VCaP (cell line): ENCODE data around the gene PLAAT5.

Experiments used
- H3K27ac ChIP-seq: fragments of 450-650 bp; 2 replicates; pipeline ENCODE4 v1.5.1; 2017
- TF ChIP-seq, protein P1 (sequence below): fragments of 450-650 bp; conservative IDR thresholded peaks from 2 replicates; pipeline ENCODE4 v1.5.1; 2017; ENCODE audit warnings: mild to moderate bottlenecking, moderate library complexity

The PLAAT5 gene

DNA sequence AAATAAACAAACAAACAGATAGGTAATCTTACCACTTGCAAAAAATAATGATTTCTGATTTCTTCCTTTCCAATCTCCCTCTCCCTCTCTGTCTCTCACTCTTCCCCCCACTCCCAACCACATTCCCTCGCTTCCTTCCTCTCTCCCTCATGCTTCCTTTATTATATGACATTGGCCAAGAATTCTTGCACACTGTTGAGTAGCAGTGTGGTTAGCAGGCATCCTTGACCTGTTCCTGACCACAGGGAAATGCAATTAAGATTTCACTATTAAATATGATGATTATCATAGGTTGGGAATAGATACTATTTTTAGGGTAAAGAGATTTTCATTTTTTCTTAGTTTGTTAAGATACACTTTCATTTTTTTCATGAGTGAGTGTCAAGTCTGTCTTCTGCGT, 30.9 kb upstream of the PLAAT5 start:
- TF ChIP-seq, protein P1, sequence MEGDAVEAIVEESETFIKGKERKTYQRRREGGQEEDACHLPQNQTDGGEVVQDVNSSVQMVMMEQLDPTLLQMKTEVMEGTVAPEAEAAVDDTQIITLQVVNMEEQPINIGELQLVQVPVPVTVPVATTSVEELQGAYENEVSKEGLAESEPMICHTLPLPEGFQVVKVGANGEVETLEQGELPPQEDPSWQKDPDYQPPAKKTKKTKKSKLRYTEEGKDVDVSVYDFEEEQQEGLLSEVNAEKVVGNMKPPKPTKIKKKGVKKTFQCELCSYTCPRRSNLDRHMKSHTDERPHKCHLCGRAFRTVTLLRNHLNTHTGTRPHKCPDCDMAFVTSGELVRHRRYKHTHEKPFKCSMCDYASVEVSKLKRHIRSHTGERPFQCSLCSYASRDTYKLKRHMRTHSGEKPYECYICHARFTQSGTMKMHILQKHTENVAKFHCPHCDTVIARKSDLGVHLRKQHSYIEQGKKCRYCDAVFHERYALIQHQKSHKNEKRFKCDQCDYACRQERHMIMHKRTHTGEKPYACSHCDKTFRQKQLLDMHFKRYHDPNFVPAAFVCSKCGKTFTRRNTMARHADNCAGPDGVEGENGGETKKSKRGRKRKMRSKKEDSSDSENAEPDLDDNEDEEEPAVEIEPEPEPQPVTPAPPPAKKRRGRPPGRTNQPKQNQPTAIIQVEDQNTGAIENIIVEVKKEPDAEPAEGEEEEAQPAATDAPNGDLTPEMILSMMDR, result no peak
- H3K27ac ChIP-seq, result no peak overlapping the region

DNA sequence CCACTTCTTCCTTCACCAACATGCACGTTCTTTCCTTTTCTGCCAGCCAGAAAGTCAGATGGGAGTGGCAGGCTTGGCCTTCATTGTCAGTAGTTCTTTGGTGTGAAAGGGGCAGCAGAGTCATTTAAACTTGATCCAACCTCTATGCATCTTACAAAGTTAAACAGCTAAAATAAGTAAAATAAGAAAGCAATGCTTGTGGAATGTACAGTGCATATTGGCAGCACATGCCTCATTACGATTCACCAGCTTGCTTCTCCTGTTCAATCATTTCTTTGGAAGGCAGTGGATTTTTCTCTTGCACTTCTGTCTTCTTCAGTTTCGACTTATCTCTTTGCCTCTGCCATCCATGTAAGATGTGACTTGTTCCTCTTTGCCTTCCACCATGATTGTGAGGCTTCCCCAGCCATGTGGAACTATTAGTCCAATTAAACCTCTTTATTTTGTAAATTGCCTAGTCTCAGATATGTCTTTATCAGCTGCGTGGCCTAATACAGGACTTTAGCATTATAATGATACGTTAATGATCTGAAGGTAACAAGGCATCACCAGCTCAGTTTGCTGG, 29.7 kb upstream of the PLAAT5 start:
- no peak overlapping the region for H3K27ac ChIP-seq
- TF ChIP-seq, protein P1, result no peak

DNA sequence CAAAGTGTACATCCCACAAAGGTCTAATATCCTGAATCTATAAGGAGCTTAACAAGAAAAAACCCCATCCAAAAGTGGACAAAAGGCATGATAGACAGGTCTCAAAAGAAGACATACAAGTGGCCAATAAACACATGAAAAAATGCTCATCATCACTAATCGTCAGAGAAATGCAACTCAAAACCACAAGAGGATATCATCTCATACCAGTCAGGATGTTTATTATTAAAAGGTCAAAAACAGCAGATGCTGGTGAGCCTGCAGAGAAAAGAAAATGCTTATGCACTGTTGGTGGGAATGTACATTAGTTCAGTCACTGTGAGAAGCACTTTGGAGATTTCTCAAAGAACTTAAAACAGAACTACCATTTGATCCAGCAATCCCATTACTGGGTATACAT, 27.6 kb upstream of the PLAAT5 start:
- H3K27ac ChIP-seq, result no peak overlapping the region
- TF ChIP-seq, protein P1, result no peak

DNA sequence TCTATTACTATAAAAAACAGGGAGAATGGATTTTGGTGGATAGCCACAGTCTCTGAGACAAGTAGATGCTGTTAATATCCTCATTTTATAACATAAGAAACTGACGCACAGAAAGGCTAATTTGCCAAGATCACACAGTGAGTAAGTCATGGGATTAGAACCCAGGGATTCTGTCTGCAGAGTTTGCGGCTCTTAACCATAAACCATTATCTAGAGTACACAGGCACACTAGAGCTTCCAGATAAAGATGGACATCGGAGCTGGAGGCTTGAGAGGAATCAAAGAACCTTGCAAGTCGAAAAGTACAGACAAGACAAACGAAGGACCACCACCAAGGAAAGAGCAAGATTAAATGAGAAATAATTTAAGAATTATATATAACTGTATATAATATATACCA, 26.2 kb upstream of the PLAAT5 start:
- no peak overlapping the region for H3K27ac ChIP-seq

DNA sequence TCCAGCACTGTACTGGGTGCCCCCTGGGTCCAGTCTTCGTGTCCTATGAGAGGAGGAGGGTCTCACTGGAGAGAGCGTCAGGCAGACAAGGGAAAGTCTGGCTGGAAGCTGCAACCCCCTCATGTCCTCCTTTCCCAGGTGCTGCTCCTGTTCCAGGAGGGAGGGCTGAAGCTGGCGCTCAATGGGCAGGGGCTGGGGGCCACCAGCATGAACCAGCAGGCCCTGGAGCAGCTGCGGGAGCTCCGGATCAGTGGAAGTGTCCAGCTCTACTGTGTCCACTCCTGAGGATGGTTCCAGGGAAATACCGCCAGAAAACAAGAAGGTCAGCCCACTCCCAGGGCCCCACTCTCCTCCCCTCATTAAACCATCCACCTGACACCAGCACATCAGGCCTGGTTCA, 25.1 kb upstream of the PLAAT5 start:
- H3K27ac ChIP-seq, result no peak overlapping the region
- TF ChIP-seq, protein P1, result no peak

More for the DNA sequence above, 26.2 kb upstream of the PLAAT5 start:
- TF ChIP-seq, protein P1, result no peak

DNA sequence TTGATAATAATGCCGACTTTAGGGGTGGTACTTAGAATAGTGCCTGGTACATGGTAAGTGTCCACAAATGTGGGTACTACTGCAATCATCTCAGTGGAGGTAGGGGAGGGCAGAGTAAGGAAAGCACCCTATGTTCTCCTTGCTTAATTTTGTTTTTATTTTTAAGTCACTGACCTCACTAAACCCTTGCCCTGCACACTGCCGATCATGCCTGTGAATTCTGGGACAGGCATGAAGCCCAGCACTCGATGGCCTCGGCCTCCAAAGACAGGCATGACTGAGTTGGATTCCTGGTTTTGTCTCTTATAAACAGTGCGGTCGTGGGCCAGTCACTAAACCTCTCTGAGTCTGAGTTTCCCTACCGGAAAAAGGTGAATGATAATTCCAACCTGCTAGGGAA, 21.8 kb upstream of the PLAAT5 start:
- TF ChIP-seq, protein P1, result no peak

DNA sequence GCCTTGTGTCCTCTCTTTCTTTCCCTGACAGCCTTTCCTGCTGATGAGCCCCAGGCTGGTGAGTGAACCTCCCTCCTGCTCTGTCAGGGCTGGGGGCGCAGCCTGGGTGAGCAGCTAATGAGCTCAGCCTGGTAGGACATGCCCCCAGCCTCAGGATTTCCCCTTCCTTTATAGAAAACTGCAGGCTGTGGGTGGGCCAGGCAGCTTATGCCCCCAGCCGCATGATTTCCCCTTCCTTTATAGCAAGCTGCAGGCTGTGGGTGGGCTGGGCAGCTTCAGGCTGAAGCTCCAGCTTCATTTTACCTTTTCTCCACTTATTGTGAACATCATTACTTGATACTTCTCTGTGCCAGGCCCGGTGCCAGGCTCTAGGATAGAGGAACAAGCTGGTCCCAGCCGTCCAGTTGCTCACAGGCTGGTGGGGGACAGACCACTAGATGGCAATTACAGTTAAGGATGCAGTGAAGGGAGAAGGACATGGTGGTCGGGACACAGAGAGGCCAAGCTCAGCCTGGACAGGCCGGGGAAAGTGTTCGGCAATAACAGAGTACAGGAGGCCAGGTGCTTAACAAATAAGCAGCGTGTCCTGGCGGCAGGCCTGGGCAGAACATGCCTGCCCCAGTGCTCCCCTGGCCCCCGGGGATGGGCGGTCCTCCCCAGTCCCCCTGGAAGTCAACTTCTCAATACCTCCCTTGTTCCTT, 20.2 kb upstream of the PLAAT5 start:
- H3K27ac ChIP-seq, result no peak overlapping the region
- TF ChIP-seq, protein P1, result no peak

More for the DNA sequence above, 21.8 kb upstream of the PLAAT5 start:
- no peak overlapping the region for H3K27ac ChIP-seq
